ENCODE measurements around the gene GLIS1.

DNA sequence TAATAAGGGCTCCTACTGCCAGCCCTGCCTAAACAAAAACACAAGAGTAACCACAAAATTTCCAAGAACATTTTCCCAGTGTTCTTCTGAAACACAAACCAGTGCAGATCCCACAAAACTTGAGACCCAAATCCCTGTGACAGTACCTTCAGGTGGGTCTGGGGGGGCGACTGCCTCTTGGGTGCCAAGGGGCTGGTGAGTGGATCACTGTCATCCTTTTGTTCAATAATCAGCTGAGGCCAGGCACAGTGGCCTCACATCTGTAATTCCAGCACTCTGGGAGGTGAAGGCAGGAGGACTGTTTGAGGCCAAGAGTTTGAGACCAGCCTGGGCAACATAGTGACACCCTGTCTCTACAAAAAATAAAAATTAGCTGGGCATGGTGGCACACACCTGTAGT, 87.6 kb downstream of the GLIS1 start:
- TF ChIP-seq EZH2 (IDR thresholded peaks at IDR 0.05; ENCODE audit: low read length, unreplicated experiment) = no peak
- TF ChIP-seq, protein P1, sequence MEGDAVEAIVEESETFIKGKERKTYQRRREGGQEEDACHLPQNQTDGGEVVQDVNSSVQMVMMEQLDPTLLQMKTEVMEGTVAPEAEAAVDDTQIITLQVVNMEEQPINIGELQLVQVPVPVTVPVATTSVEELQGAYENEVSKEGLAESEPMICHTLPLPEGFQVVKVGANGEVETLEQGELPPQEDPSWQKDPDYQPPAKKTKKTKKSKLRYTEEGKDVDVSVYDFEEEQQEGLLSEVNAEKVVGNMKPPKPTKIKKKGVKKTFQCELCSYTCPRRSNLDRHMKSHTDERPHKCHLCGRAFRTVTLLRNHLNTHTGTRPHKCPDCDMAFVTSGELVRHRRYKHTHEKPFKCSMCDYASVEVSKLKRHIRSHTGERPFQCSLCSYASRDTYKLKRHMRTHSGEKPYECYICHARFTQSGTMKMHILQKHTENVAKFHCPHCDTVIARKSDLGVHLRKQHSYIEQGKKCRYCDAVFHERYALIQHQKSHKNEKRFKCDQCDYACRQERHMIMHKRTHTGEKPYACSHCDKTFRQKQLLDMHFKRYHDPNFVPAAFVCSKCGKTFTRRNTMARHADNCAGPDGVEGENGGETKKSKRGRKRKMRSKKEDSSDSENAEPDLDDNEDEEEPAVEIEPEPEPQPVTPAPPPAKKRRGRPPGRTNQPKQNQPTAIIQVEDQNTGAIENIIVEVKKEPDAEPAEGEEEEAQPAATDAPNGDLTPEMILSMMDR (conservative IDR thresholded peaks at IDR 0.05; ENCODE audit: low read depth, low read length) = no peak
